Esophagus squamous epithelium (tissue), 5 donors: Measurements from ENCODE around the gene IGLL5. TPM values are rescaled to one million over a fixed set of nuclear protein-coding genes. Genes with fewer than 3 reads are reported as not detected.
A peak's percentile ranks its signal among the peaks of the same experiment; 100 is the strongest.

Experiments used
- DNase-seq: peaks from one replicate; lab custom pipeline; 2025; lab: John Stamatoyannopoulos, UW
- H3K27ac ChIP-seq, 4 donors: fragments of 200-600 bp; sonication (generic); one replicate each; pipeline ENCODE4 v1.5.1; 2016 to 2019; ENCODE audit warnings: mild to moderate bottlenecking in 1 of 4
- H3K27me3 ChIP-seq, 4 donors: fragments of 200-600 bp; sonication (generic); 1 replicate in 3 of 4; 2 replicates in 1 of 4; pipeline versions ENCODE4 v1.5.1 to v1.6.0; 2017 to 2021; ENCODE audit warnings: antibody characterized with exemption in 1 of 4
- H3K36me3 ChIP-seq, 3 donors: fragments of 200-600 bp; sonication (generic); one replicate each; pipeline ENCODE4 v1.5.1; 2016 to 2019
- H3K4me1 ChIP-seq, 3 donors: fragments of 200-600 bp; sonication (generic); one replicate each; pipeline ENCODE4 v1.5.1; 2017 to 2019
- H3K4me3 ChIP-seq, 4 donors: fragments of 200-600 bp; sonication (generic); 1 replicate in 3 of 4; 2 replicates in 1 of 4; pipeline ENCODE4 v1.5.1; 2016 to 2019; ENCODE audit warnings: mild to moderate bottlenecking in 2 of 4, moderate library complexity in 1 of 4
- H3K9me3 ChIP-seq, 3 donors: fragments of 200-600 bp; sonication (generic); one replicate each; pipeline ENCODE4 v1.5.1; 2016 to 2019
- POLR2A ChIP-seq, 4 donors: fragments of 450-650 bp; IDR thresholded peaks; one replicate each; pipeline ENCODE4 v1.6.1; 2017; ENCODE audit warnings: antibody characterized with exemption in 4 of 4, mild to moderate bottlenecking in 4 of 4, moderate library complexity in 3 of 4
- WGBS, 2 donors: methylation state at CpG; one replicate each; pipeline ENCODE4 v1.1.5; 2018; 5-methylcytosine and 5-hydroxymethylcytosine counted together
- intact Hi-C: fragments of 100-400 bp; cut with DNase I; formaldehyde crosslinking; loops from one replicate; pipeline ENCODE4 v1.15.0; 2022
- total RNA-seq, 4 donors: library from RNA; depleted of rRNA; stranded (reverse); fragments of >200 nt; gene quantifications; one replicate each; pipeline ENCODE4 v1.1.0, GENCODE V29; 2016
- TF ChIP-seq, protein P1 (sequence below), 6 experiments: fragments of 450-650 bp in 4 of 6; fragments of 200-600 bp in 2 of 6; sonication (generic) in 2 of 6; IDR thresholded peaks; one replicate each; pipeline ENCODE4 v1.5.1; 2016 to 2019; ENCODE audit warnings: antibody characterized with exemption in 6 of 6, mild to moderate bottlenecking in 4 of 6, moderate library complexity in 4 of 6
- donor health status: DM: yes; HTN: yes; CAD: no.

Gene IGLL5
- total RNA-seq, 4 donors from 2014 or later = 5.0 to 20.7 TPM; not detected in 2

DNA sequence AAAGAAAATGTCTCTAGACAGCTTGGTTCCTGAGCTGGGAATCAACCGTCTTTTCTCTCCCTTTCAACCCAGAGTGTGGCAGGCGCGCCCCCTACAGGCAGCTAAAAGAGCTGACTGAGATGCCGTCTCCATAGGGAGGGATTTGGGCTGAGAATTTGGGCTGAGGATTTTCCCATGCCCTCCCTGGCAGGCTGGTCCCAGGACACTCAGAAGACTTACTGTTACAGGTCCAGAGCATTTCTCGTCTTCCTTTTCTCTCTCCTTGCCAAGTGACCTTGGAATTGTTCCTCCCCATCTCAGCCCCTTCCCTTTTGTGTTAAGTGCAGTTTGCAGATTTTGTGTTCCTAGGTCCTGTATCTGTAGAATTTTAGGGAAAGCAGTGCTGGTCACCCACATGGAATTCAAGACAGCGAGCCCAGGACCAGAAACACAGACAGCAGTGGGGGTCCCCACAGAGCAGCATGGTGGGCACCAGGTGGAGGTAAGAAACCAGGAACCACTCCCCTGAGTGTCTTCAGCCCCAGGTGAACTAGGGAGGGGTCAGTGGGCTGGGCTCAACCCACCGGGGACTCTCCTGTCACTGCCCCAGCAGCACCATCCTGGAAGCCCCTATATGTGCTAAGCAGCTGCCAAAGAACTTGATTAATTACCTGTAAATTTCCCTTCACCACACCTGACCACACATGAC, 9.9 kb upstream of the IGLL5 start:
- DNase-seq = no peak
- WGBS, 2 donors = 11 to 13% methylated on average over 6 of the region's 7 CpGs
- Histone ChIP-seq H3K27me3 (peaks cover 0 to 26% (median 0%) of the 10 kb centered on the region in 4 donors), H3K4me3 (no peak overlapping the region), H3K36me3 (no peaks in the 10 kb centered on the region), H3K4me1 (no peaks in the 10 kb centered on the region), H3K9me3 (peaks cover 0 to 9% (median 0%) of the 10 kb centered on the region in 3 donors), H3K27ac (no peak overlapping the region)
- intact Hi-C loops = no loop called here
- no peak for TF ChIP-seq POLR2A (IDR thresholded peaks at IDR 0.05)
- TF ChIP-seq, protein P1, sequence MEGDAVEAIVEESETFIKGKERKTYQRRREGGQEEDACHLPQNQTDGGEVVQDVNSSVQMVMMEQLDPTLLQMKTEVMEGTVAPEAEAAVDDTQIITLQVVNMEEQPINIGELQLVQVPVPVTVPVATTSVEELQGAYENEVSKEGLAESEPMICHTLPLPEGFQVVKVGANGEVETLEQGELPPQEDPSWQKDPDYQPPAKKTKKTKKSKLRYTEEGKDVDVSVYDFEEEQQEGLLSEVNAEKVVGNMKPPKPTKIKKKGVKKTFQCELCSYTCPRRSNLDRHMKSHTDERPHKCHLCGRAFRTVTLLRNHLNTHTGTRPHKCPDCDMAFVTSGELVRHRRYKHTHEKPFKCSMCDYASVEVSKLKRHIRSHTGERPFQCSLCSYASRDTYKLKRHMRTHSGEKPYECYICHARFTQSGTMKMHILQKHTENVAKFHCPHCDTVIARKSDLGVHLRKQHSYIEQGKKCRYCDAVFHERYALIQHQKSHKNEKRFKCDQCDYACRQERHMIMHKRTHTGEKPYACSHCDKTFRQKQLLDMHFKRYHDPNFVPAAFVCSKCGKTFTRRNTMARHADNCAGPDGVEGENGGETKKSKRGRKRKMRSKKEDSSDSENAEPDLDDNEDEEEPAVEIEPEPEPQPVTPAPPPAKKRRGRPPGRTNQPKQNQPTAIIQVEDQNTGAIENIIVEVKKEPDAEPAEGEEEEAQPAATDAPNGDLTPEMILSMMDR (IDR thresholded peaks at IDR 0.05) = peak; percentile 50 to 73 (median 55)

DNA sequence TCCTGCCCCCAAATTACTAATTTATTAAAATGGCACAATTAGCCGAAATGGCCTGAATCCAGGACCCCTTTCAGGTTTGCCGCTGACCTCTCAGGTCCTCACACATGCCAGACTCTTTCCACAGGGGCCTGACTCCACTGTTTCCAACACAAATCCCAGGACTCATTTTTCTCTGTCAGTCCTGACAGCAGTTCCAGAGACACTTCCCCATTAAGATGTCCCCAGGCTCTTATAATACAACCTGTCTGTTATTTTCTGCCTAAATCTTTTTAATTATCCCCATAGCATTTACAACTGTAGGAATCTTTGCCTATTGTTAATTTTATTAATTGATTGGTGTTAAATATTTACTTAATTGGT, 9.4 kb upstream of the IGLL5 start:
- no peaks in the 10 kb centered on the region for H3K4me1 ChIP-seq
- peaks cover 0 to 9% (median 0%) of the 10 kb centered on the region in 3 donors for H3K9me3 ChIP-seq
- no peak overlapping the region for H3K4me3 ChIP-seq
- DNase-seq = no peak
- H3K27ac ChIP-seq = no peak overlapping the region
- no peak for TF ChIP-seq POLR2A (IDR thresholded peaks at IDR 0.05)
- TF ChIP-seq, protein P1 (IDR thresholded peaks at IDR 0.05) = no peak
- H3K27me3 ChIP-seq = peaks cover 0 to 22% (median 0%) of the 10 kb centered on the region in 4 donors
- H3K36me3 ChIP-seq = no peaks in the 10 kb centered on the region
- intact Hi-C loops = no loop called here
- WGBS, 2 donors = 52 to 88% methylated on average over 2 of the region's 2 CpGs

DNA sequence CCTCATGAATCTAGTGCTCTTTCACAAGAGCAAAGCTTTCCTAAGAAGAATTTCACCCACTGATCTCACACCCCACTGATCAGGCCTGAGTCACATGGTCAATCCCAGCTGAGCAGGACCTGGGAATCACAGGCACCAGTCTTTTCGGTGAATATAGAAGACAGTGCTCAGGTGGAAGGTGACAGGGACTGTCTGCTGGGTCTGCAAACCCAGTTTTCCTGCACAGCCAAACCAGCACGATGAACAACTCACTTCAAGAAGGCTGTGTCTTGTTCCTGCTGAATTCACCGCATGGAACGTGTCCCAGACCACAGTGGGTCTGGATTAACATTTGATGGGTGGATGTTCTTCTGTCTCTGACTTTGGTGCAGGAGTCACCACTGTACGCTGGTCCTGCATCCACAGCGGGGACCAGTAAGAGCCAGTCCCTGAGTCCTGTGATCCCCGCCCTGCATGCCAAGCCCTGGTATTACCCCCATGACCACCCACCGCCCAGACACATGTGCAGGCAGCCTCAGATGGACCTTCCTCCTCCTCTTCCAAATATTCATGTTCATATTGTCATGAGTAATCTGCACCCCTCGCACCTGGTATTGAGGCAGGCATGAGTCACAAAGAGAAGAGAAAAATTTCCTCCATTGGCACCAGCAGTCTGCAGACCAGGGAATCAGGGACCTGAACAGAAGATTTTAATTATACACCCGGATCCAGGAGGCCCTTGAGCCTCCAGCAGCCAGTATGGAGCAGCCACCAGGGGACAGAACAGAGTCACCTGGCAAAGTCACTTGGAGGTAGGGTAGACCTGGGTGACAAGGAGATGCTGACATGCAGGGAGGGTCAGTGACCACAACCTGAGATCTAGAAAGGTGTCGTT, 8.6 kb upstream of the IGLL5 start:
- intact Hi-C loops = no loop called here
- WGBS, 2 donors = 64 to 81% methylated on average over 8 to 11 of the region's 11 CpGs
- no peak for DNase-seq

DNA sequence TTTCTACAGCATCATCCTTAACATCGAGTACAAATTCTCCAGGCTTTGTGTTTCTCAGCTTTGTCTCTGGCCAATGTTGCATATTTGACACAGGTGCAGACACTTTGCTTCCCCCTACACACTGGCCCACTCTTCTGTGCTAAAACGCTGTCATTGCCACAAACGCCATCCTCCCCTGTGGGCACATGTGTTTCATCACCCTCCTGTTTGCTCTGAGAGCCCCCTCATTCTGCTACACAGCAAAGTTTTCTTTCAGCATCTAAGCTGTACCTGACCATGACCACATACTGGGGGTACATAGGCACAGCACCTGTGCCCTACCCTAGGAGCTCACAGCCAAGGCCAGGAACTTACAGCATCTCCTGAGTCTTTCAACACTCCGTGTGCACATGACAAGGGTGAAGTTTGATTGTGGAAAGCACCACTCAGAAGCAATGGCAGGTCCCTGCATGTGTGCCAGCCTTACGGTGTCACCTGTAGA, 7.9 kb upstream of the IGLL5 start:
- Histone ChIP-seq H3K4me1 (no peaks in the 10 kb centered on the region), H3K27me3 (peaks cover 0 to 22% (median 0%) of the 10 kb centered on the region in 4 donors), H3K4me3 (no peak overlapping the region), H3K27ac (no peak overlapping the region), H3K9me3 (peaks cover 0 to 2% (median 0%) of the 10 kb centered on the region in 3 donors), H3K36me3 (no peaks in the 10 kb centered on the region)
- DNase-seq = no peak
- intact Hi-C loops = no loop called here
- TF ChIP-seq, protein P1 (IDR thresholded peaks at IDR 0.05) = no peak
- TF ChIP-seq POLR2A (IDR thresholded peaks at IDR 0.05) = no peak
- 38 to 49% methylated on average over 4 to 5 of the region's 5 CpGs for WGBS, 2 donors

More for the DNA sequence above, 8.6 kb upstream of the IGLL5 start:
- Histone ChIP-seq H3K4me1 (no peaks in the 10 kb centered on the region), H3K27me3 (peaks cover 0 to 22% (median 0%) of the 10 kb centered on the region in 4 donors), H3K27ac (no peak overlapping the region), H3K4me3 (no peak overlapping the region), H3K9me3 (peaks cover 0 to 8% (median 0%) of the 10 kb centered on the region in 3 donors), H3K36me3 (no peaks in the 10 kb centered on the region)
- TF ChIP-seq, protein P1 (IDR thresholded peaks at IDR 0.05) = no peak
- no peak for TF ChIP-seq POLR2A (IDR thresholded peaks at IDR 0.05)
